Measurements from ENCODE around the gene ATP2A1.
A peak's percentile ranks its signal among the peaks of the same experiment; 100 is the strongest.

ATP2A1 gene

GRCh38 chr16:28844226-28844885 lies 33.9 kb upstream of the ATP2A1 start:
- TF ChIP-seq NFIC (IDR thresholded peaks at IDR 0.05) (no peak), RAD21 (IDR thresholded peaks at IDR 0.05; ENCODE audit: low read depth) (no peak), FOXM1 (IDR thresholded peaks at IDR 0.05; ENCODE audit: borderline replicate concordance, low read depth) (no peak), CEBPB (IDR thresholded peaks at IDR 0.05) (no peak), ZBTB7A (IDR thresholded peaks at IDR 0.05; ENCODE audit: low read depth) (no peak), USF1 (IDR thresholded peaks at IDR 0.05) (no peak), CREB1 (IDR thresholded peaks at IDR 0.05; ENCODE audit: low read depth) (no peak), TEAD4 (IDR thresholded peaks at IDR 0.05) (no peak), YY1 (IDR thresholded peaks at IDR 0.05; ENCODE audit: low read depth) (no peak), TAF1 (IDR thresholded peaks at IDR 0.05; ENCODE audit: low read depth) (no peak), REST (IDR thresholded peaks at IDR 0.05; ENCODE audit: low read depth) (no peak)
- TF ChIP-seq, protein P1, sequence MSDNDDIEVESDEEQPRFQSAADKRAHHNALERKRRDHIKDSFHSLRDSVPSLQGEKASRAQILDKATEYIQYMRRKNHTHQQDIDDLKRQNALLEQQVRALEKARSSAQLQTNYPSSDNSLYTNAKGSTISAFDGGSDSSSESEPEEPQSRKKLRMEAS (IDR thresholded peaks at IDR 0.05), result no peak

GRCh38 chr16:28845293-28845692 lies 33.0 kb upstream of the ATP2A1 start:
- TF ChIP-seq TEAD4 (IDR thresholded peaks at IDR 0.05) (no peak), REST (IDR thresholded peaks at IDR 0.05; ENCODE audit: low read depth) (no peak), EP300 (IDR thresholded peaks at IDR 0.05; ENCODE audit: borderline replicate concordance) (no peak), RAD21 (IDR thresholded peaks at IDR 0.05; ENCODE audit: low read depth) (no peak), FOXM1 (IDR thresholded peaks at IDR 0.05; ENCODE audit: borderline replicate concordance, low read depth) (no peak), YY1 (IDR thresholded peaks at IDR 0.05; ENCODE audit: low read depth) (no peak), EGR1 (IDR thresholded peaks at IDR 0.05) (no peak), NFIC (IDR thresholded peaks at IDR 0.05) (no peak), CREB1 (IDR thresholded peaks at IDR 0.05; ENCODE audit: low read depth) (no peak), TAF1 (IDR thresholded peaks at IDR 0.05; ENCODE audit: low read depth) (no peak), USF1 (IDR thresholded peaks at IDR 0.05) (no peak), ZBTB7A (IDR thresholded peaks at IDR 0.05; ENCODE audit: low read depth) (no peak), CEBPB (IDR thresholded peaks at IDR 0.05) (no peak), TCF12 (IDR thresholded peaks at IDR 0.05; ENCODE audit: low read depth) (no peak)
- TF ChIP-seq, protein P1 (IDR thresholded peaks at IDR 0.05), result no peak

DNA sequence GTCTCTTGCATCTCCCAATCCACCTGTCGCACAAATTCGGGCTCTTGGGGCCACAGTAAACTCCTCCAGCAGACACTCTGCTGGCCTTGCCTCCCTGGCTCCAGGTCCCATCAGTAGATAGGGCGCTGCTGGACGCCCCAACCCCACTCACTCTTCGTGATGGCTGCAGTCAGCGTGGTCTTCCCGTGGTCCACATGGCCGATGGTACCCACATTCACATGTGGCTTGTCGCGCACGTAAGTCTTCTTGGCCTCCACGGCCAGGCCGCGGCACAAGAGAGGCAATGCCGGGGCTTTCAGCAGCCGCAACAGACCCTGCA lies 32.6 kb upstream of the ATP2A1 start:
- TF ChIP-seq RAD21 (IDR thresholded peaks at IDR 0.05; ENCODE audit: low read depth) (no peak), TEAD4 (IDR thresholded peaks at IDR 0.05) (no peak), CEBPB (IDR thresholded peaks at IDR 0.05) (no peak), EGR1 (IDR thresholded peaks at IDR 0.05) (no peak)
- TF ChIP-seq, protein P1 (IDR thresholded peaks at IDR 0.05), result peak; percentile 71

GRCh38 chr16:28846080-28846932 lies 32.0 kb upstream of the ATP2A1 start, which contains the start of gene TUFM:
Gene TUFM, minus strand, starts transcription at chr16:28846348. Its CDS starts 79 bp downstream, at chr16:28846269.
- TF ChIP-seq RAD21 (IDR thresholded peaks at IDR 0.05; ENCODE audit: low read depth), result no peak
- peak; percentile 94 for TF ChIP-seq CREB1 (IDR thresholded peaks at IDR 0.05; ENCODE audit: low read depth)
- TF ChIP-seq CEBPB (IDR thresholded peaks at IDR 0.05), result no peak
- 0 out of 2 replicates have a peak, but pooled peaks have one; percentile 16 for TF ChIP-seq FOXM1 (IDR thresholded peaks at IDR 0.05; ENCODE audit: borderline replicate concordance, low read depth)
- no peak for TF ChIP-seq USF1 (IDR thresholded peaks at IDR 0.05)
- TF ChIP-seq TAF1 (IDR thresholded peaks at IDR 0.05; ENCODE audit: low read depth), result peak; percentile 87
- TF ChIP-seq NFIC (IDR thresholded peaks at IDR 0.05), result no peak
- peak; percentile 87 for TF ChIP-seq YY1 (IDR thresholded peaks at IDR 0.05; ENCODE audit: low read depth)
- TF ChIP-seq TCF12 (IDR thresholded peaks at IDR 0.05; ENCODE audit: low read depth), result peak; percentile 62
- no peak for TF ChIP-seq TEAD4 (IDR thresholded peaks at IDR 0.05)
- TF ChIP-seq, protein P1 (IDR thresholded peaks at IDR 0.05), result peak; percentile 68
- TF ChIP-seq EP300 (IDR thresholded peaks at IDR 0.05; ENCODE audit: borderline replicate concordance), result no peak
- peak; percentile 46; the same call in 1 of the 2 replicates for TF ChIP-seq ZBTB7A (IDR thresholded peaks at IDR 0.05; ENCODE audit: low read depth)
